Adrenal gland (tissue), 12 donors: ENCODE measurements around the gene RPS6KA1. TPM values are rescaled to one million over a fixed set of nuclear protein-coding genes. Genes with fewer than 3 reads are reported as not detected.

Source experiments
- DNase-seq, 7 donors: peaks; one replicate each; pipeline ENCODE4 v3.0.0-alpha.2; 2019 to 2020
- H3K27ac ChIP-seq, 5 donors: fragments of 200-600 bp; sonication (generic) in 4 of 5; 1 replicate in 3 of 5; 2 replicates in 2 of 5; pipeline versions ENCODE4 v1.5.1 to v1.8.0; 2016 to 2020; ENCODE audit warnings: mild to moderate bottlenecking in 1 of 5
- H3K27me3 ChIP-seq: fragments of 200-600 bp; 2 replicates; pipeline ENCODE4 v1.8.0; 2021
- H3K36me3 ChIP-seq, 2 donors: fragments of 200-600 bp; replicated peaks in 1 of 2; 1 replicate in 1 of 2; 2 replicates in 1 of 2; pipeline versions ENCODE4 v1.5.1 to v1.8.0; 2018 to 2022
- H3K4me1 ChIP-seq, 2 donors: fragments of 200-600 bp; replicated peaks in 1 of 2; 1 replicate in 1 of 2; 2 replicates in 1 of 2; pipeline versions ENCODE4 v1.5.1 to v1.8.0; 2018 to 2021
- H3K4me3 ChIP-seq, 4 donors: fragments of 200-600 bp; sonication (generic) in 3 of 4; one replicate each; pipeline ENCODE4 v1.5.1; 2016 to 2018
- H3K9me3 ChIP-seq, 3 donors: fragments of 200-600 bp; sonication (generic) in 1 of 3; replicated peaks in 1 of 3; 1 replicate in 2 of 3; 2 replicates in 1 of 3; pipeline versions ENCODE4 v1.5.1 to v1.8.0; 2016 to 2021
- CTCF ChIP-seq, 6 experiments: fragments of 450-650 bp in 4 of 6; fragments of 200-600 bp in 2 of 6; sonication (generic) in 1 of 6; IDR thresholded peaks; 1 replicate in 5 of 6; 2 replicates in 1 of 6; pipeline versions ENCODE4 v1.5.1 to v1.8.0; 2016 to 2021; ENCODE audit warnings: antibody characterized with exemption in 6 of 6, mild to moderate bottlenecking in 2 of 6, moderate library complexity in 1 of 6
- POLR2A ChIP-seq, 2 donors: fragments of 450-650 bp; IDR thresholded peaks; one replicate each; pipeline ENCODE4 v1.6.1; 2017; ENCODE audit warnings: antibody characterized with exemption in 2 of 2, mild to moderate bottlenecking in 2 of 2, moderate library complexity in 1 of 2
- WGBS, 4 donors: extraction: QIAGEN DNeasy Blood & Tissue Kit in 2 of 4; methylation state at CpG; one replicate each; pipeline versions ENCODE4 v1.1.5 to v1.1.7; 2013 to 2017; 5-methylcytosine and 5-hydroxymethylcytosine counted together
- intact Hi-C, 2 donors: fragments of 100-400 bp; cut with DNase I; formaldehyde crosslinking; loops; one replicate each; pipeline versions ENCODE4 v1.14.1 to v1.15.0; 2022 to 2023
- polyA plus RNA-seq, 3 donors: library from polyadenylated mRNA; stranded (reverse); fragments of 200-250 nt in 2 of 3; fragments of 350-450 nt in 1 of 3; fragmentation: Illumina TruSeq in 1 of 3; extraction: RNeasy Lipid Tissue Mini Kit (QIAGEN cat#74804) in 1 of 3; gene quantifications; one replicate each; pipeline ENCODE4 v1.2.3, GENCODE V29; 2013 to 2014
- total RNA-seq, 9 donors: library from RNA; depleted of rRNA in 4 of 9; stranded (reverse); fragments of >200 nt in 4 of 9; fragments of 120-200 nt in 1 of 9; fragmentation: NEBNext Ultra II Directional in 1 of 9; extraction: Animal tissue kit (Norgen Biotek cat#: 25700) in 1 of 9; gene quantifications; one replicate each; pipeline versions ENCODE4 v1.1.0 to v1.2.4, GENCODE V29; 2013 to 2023
- donor health status: healthy with polysubstance abuse.
- donor health status: Bipolar disorder and iron deficiency.
- donor health status: DM: yes; HTN: yes; CAD: no.
- donor health status: DM: no; HTN: no; CAD: no.
- donor health status: DM: no; HTN: no; CAD: no.
- donor health status: DM: yes; HTN: yes; CAD: no.

Gene RPS6KA1
- total and polyA plus RNA-seq, 12 donors: 17.1 to 51.5 (median 40.1) TPM

GRCh38 chr1:26490155-26490554, 39.4 kb upstream of the RPS6KA1 start:
- Histone ChIP-seq H3K4me1 (no peaks in the 10 kb centered on the region), H3K9me3 (no peaks in the 10 kb centered on the region), H3K27me3 (no peaks in the 10 kb centered on the region), H3K4me3 (no peak overlapping the region), H3K27ac (no peak overlapping the region), H3K36me3 (no peaks in the 10 kb centered on the region)
- no peak for TF ChIP-seq POLR2A (IDR thresholded peaks at IDR 0.05)
- TF ChIP-seq CTCF (IDR thresholded peaks at IDR 0.05): no peak
- intact Hi-C loops: no loop called here
- WGBS, 4 donors: 93 to 97% (median 96%) methylated on average over 4 of the region's 4 CpGs
- no peak for DNase-seq

GRCh38 chr1:26493267-26493666, 36.3 kb upstream of the RPS6KA1 start:
- no peak overlapping the region for H3K4me3 ChIP-seq
- no peaks in the 10 kb centered on the region for H3K4me1 ChIP-seq
- 56 to 72% (median 68%) methylated on average over 3 of the region's 3 CpGs for WGBS, 4 donors
- TF ChIP-seq POLR2A (IDR thresholded peaks at IDR 0.05): no peak
- TF ChIP-seq CTCF (IDR thresholded peaks at IDR 0.05): no peak
- H3K9me3 ChIP-seq: no peaks in the 10 kb centered on the region
- intact Hi-C loops: no loop called here
- H3K27me3 ChIP-seq: no peaks in the 10 kb centered on the region
- no peak for DNase-seq
- no peaks in the 10 kb centered on the region for H3K36me3 ChIP-seq
- no peak overlapping the region for H3K27ac ChIP-seq

- TF ChIP-seq CTCF (IDR thresholded peaks at IDR 0.05) (no peak), POLR2A (IDR thresholded peaks at IDR 0.05) (no peak)
- Histone ChIP-seq H3K4me3 (no peak overlapping the region), H3K4me1 (no peaks in the 10 kb centered on the region), H3K36me3 (no peaks in the 10 kb centered on the region), H3K27ac (no peak overlapping the region), H3K27me3 (no peaks in the 10 kb centered on the region), H3K9me3 (no peaks in the 10 kb centered on the region)
- 69 to 84% (median 80%) methylated on average over 3 of the region's 3 CpGs for WGBS, 4 donors
- DNase-seq: no peak
- intact Hi-C loops: no loop called here
These were observed 35.6 kb upstream of the RPS6KA1 start for GRCh38 chr1:26493938-26494337.

- Histone ChIP-seq H3K4me1 (peaks cover 10% of the 10 kb centered on the region in 2 donors), H3K27ac (no peak overlapping the region), H3K36me3 (no peaks in the 10 kb centered on the region), H3K9me3 (no peaks in the 10 kb centered on the region), H3K4me3 (no peak overlapping the region), H3K27me3 (no peaks in the 10 kb centered on the region)
- peak in 1 of 7 donors; percentile 26 for DNase-seq
- intact Hi-C loops: no loop called here
- WGBS, 4 donors: 49 to 68% (median 63%) methylated on average over 4 of the region's 4 CpGs
- TF ChIP-seq CTCF (IDR thresholded peaks at IDR 0.05): no peak
- TF ChIP-seq POLR2A (IDR thresholded peaks at IDR 0.05): no peak
These were observed 32.7 kb upstream of the RPS6KA1 start for GRCh38 chr1:26496861-26497260.
